Effector CD8-positive, alpha-beta T cell (primary cell): Measurements from ENCODE around the gene BCHE.
"Not testable (repeated sequence)": the region's sequence is repeated elsewhere in the genome, so short reads cannot be mapped to it uniquely, and the experiment has no call there.

Experiments used
- DNase-seq: peaks from one replicate; lab custom pipeline; 2025; lab: John Stamatoyannopoulos, UW

The BCHE gene

DNA sequence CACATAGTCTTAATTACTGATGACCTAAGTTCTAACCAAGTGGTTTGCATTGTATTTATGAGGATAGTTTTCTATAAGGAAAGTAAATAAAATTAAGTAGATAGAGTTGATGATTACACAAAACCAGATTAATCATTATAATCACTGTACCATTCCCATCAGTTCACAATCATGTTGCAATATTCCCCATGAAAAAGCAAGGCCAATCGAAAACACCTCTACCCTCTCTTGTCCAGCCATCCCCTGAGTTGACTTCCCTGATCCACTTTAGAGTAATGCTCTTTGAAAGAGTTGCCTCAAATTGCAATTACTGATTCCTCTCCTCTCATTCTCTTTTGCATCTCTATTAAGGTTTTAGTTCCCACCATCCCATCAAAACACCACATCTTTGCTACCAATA, 21.0 kb downstream of the BCHE start:
- DNase-seq: no peak

DNA sequence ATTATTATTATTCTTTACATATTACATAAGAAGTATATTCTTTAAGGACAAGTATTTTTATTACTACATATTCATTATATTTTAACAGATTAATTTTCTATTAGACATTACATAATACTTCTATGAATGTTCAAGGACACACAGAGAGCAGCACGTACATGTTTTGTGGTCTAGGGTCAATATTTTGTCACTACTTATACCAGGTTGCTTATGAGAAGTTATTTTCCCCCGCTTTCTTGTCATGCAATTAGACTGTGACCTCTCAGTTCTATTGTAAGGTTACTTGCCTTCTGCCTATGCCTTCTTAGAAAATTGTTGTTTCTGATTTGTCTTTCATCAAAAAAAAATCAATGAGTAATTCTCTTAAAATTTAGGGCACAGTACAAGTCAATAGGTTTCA, 21.5 kb downstream of the BCHE start:
- no peak for DNase-seq

DNA sequence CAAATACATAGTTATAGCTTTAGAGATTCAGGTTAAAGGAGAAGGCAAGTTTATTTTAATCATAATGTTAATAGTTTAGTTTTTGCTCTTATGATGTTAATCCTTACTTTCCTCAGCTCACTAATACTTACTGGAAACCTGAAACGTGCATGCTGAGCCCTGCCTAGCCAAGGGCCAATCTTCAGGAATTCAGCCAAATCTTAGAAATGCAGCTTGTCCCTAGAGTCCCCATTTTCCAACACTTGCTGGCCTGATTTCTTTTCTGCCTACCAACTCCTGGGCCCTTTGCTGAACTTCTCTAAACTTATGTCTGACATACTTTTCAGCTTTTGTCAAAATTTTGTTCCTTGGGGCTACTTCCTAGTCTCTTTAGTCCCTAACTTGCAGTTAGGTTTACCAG, 22.8 kb downstream of the BCHE start:
- DNase-seq: no peak

DNA sequence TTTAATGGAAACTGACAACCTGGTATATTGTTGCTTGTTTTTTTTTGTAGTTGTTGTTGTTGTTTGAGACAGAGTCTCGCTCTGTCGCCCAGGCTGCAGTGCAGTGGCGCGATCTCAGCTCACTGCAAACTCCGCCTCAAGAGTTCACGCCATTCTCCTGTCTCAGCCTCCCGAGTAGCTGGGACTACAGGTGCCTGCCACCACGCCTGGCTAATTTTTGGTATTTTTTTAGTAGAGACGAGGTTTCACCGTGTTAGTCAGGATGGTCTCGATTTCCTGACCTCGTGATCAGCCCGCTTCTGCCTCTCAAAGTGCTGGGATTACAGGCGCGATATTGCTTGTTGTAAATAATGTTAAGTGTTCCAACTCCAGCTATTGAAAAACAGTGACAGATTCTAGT, 29.3 kb downstream of the BCHE start:
- DNase-seq: not testable (repeated sequence)

DNA sequence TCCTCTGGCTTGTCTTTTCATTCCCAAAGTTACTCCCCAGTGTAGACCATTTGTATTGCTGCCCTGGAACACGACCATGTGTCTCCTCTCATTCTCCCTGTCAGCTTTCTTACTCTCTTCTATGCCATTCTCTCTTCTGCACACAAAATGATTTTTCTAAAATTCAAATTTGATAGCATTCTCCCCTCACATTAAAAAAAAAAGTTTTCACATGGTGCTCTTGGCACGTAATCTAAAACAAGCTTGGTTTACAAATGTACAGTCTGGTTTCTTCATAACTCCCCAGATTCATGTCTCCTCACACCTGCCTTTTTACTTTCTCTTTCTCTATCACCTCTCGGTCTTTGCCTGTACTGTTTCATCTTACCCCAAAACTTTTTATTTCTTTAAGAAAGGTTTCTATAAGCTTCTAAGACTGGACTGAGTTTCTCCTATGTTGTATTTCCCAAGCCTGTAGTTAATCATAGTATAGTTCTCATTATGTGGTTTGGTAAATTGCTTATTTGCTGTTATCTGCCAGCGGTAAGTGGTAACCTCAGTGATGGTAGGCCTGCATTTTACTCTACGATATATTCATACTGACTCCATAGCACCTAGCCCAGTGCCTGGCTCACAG, 31.2 kb downstream of the BCHE start:
- no peak for DNase-seq

DNA sequence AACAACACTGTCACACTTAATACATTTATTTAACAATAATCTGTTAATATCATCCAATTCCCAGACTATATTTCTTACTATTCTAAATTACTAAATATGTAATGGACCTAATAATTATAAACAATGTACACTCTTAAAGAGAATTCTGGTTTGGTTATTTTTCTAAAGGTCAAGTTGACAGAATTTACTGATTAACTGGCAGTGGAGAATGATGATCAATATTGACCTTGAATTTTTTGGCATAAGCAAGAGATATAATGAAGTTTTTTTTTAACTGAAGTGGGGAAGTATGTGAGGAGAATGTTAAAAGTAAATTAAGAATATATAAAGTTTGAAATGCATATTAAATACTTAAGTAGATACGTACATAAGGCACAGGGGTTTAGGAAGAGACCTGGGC, 33.8 kb downstream of the BCHE start:
- no peak for DNase-seq

DNA sequence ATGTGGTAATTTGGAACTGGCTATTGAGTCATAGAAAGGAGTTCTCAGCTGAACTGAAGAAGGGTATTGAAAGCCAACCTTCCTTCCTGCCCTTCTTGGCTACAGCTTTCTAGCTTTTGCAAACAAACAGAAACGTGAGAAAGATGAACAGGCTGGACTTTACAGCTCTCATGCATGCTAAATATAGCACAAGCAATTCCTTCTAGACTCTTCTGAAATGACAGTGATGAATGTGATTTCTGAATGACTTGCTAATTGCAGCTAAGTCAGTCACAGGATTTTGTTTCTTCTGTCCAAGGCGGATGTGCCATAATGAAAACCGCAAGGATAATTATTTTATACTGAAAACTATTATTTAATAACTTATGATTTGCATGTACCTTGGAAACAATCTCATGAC, 36.3 kb downstream of the BCHE start:
- DNase-seq: no peak

DNA sequence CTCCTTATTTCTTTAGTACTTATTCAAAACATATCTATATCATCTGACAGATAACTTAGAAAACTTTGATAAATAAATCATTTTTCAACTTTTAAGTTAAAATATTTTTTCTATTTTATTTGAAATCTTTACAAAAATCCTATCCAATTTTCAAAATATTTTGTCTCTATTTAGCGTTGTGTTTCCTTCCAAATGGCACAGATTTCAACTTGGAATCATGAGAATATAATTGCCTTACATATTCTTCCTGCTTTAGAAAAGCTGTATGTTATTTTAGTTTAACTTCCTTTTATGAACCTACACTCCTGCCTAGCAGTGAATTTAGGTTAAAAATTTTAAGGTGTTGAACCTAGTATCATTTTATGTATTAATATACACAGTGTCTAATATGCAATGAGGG, 38.2 kb downstream of the BCHE start:
- DNase-seq: no peak

DNA sequence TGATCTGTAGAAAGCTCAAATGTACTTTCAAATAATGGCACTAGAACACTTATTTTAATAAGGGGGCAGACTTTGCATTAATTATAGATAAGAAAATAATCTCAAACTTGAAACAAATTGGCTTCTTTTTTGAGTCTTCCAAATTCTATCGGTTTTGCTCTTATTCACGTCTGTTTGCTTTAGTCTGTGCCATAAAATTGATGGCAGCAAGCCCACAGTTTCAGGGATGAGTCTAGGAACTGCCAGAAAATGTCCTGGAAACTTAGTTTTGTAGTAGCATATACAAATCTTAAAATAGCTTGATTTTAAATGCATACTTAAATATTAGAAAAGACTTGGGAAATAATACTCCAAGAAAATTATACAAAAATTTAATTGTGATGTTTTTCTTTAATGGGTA, 39.7 kb downstream of the BCHE start:
- DNase-seq: no peak

DNA sequence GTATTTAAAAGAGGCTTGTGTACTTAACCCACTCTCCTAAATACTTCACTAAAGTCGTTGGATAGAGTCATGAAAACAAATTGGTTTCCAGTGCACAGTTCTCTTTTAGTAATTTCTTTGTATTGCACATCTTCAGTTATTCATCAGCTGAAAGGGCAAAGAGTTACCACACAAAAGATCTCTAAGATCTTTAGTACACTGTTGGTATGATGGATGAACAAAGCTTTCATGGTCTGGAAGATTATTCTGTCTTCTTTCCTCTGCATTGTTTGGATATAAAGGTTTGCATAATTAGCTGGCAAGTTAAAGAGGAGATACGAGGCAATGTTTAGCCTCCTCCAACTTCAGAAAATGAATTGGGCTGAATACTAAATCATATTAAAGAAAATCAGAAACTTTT, 40.5 kb downstream of the BCHE start:
- DNase-seq: no peak

DNA sequence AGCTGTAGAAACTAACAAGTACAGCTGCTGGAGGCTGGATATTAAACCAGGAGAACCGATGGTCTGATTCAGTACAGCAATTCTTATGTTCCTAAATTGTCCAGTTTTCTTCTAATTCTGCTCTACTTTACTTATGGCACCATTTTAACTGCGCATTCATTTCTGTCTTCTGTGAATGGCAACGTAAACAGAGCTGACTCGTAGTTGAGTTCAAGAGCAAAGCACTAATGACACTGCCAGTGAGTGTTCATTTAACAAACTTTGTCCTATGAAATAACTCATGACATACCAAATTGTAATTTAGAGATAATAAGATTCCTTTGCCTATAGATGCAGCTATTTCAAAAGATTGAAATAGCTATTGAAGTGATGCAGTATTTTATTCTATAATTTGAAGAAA, 48.7 kb downstream of the BCHE start:
- no peak for DNase-seq

DNA sequence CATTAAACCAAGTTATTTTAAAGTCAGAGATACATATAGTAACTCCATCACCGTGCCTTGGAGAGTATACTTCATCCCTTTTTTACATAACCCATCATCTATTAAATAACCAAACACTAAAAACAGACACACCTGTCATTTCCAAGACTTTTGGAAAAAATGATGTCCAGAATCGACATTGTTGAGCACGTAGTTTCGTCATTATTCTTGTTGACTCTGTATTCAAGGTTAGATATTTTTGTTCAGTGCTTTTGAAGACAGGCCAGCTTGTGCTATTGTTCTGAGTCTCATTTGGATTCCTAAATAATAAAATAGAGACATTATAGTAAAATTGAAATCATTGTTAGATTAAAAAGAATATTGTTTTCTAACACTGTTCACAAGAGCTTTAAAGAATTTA, 51.2 kb downstream of the BCHE start:
- DNase-seq: no peak

DNA sequence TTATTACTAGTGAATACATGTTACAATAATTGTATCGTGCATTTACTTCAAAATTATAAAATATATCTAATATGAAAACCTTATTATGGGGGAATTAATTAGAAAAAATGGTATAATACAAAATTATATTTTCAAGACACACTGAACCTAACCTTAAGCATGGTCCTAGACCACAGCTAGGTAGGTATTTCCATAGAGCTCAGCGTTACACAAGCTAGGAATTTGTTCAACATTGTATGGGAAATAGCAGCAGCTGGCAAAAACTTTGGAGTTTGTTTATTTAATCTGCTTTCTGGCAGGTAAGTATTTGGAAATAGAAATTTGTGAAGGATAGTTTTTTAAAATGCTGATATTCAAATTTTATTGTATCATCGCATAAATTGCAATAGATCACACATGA, 52.9 kb downstream of the BCHE start:
- no peak for DNase-seq

DNA sequence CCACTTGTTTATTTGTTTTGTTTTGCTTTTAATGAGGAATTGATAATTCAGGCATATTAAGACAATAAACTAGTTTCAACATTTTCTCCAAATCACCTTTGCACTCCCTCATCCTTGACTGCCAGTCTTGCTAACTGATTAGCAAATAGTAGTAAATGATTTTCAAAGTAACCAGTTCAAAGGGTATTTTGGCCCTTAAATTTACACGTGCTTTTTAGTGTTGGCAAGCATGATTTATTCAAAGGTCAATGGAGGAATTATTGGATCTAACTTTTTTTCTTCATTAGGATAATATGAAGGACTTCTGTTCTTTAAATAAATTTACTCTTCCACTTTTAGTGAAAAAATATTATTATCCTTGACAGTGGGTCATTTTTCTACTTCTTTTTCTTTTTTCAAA, 53.8 kb downstream of the BCHE start:
- no peak for DNase-seq

DNA sequence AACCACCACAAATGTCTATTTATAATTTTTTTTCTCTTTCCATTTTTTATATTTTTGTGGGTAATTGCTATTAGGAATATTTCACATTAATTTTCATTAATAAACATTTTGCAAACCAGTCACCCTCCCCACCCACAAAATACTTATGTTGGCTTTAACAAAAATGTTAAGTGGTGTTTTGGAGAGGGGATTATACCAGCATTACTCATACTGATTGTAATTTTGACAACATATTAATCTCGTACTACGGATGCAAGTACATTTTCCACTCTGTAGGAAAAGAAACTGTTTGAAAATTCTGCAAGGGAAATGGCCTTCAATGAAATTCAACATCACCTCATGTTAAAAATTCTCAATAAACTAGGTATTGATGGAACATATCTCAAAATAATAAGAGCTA, 58.3 kb downstream of the BCHE start:
- no peak for DNase-seq

DNA sequence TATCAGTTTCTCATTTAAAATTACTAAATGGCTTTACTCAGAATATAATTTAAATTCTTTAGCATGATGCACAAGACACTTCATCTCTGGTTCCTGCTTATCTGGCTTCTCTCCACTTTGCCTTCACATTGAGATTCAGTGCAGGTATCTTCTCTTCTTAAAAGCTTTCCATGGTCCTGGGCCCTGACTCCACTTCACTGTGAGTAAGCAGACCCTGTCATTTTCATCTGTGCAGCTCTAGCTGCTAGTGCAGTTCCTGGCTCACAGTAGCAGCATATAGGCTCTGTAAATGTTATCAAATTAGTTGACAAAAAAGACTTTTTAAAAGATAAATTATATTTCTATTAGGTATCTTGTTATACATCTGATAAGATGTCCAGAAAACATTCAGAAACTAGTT, 58.8 kb downstream of the BCHE start:
- no peak for DNase-seq

DNA sequence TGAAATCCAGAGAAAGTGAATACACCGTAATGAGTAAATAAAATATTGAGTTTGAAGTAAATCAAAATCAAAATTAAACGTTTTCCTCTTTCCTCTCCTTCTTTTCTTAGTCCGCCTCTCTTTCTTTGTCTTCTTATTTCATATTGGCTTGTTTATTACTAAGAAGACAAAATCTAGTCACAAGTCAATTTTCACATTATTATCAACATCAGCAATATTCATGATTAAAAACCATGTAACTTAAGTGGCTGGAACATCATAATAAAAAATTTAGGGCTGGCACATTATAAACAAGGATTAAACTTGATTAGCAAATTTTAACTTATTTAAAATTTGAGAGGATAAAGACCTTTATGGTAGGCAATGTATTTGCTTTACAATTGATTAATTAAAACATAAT, 61.4 kb downstream of the BCHE start:
- no peak for DNase-seq

DNA sequence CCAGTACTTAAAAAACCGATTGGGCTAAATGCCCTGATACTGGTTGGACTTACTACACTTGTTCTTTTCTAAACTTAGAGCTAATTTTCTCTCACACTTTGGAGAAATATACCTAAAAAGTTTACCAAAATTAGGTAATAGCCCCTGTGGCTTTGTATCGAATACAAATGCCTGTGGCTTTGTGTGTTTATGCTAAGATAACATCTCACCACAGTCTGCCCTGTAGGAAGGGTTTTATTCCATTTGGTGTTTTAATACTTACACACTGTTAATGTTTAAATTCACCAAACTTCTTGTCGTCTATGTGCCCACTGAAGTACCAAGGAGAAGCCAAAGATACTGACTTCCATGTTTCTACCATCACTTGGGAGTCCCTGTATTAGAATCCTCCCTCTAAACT, 66.4 kb downstream of the BCHE start:
- DNase-seq: no peak

DNA sequence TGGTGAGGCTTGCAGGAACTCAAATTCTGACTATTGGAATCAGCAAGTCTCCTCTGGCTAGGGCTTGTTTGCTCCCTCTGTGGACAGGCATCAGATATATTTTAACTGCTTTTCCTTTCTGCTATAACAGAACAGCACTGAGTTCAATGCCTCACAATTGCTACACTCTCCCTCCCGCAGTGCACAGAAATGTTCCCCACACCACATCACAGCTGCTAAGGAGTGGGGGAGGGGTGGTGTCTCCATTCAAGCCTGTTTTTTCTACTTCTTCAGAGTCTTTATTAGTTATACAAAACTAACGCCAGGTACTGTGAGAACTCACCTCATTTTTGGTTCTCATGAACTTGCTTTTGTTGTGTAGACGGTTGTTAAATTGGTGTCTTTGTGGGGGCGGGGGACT, 68.5 kb downstream of the BCHE start:
- DNase-seq: no peak

DNA sequence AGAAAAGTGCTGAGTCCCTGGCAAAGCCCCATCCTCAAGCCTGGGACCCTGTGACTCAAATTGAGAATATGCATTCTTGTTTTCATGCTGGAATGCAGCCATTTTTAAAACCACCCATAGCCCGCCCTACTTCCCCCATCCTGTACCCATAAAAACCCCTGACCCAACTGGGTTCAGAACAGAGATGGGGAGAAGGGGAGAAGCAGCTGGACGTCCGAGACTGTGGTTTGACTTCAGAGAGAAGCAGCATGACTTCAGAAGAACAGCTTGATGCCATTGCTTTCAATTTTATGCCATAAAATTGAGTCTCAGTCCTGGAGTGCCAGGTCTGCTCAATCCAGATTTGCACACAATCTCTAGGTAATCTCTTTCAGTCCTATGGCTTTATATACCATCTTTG, 78.2 kb downstream of the BCHE start:
- DNase-seq: no peak

DNA sequence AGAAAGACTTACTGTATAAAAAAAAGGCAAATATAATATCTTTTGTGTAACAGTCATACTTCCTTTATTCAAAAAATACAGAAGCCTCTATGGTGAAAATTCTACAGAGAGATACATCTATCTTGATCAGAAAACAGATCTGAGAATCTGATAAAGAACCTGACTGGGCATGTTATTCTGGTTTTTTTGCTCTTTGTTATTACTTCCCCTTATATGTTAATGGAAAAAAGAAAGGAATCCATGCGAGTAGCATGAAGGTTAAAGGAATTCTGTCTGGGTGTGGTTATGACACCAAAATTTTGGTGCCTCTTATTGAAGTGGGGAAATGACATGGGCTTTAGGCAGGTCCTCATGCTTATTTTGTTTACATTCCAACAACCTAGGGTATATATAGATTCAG, 81.7 kb downstream of the BCHE start:
- DNase-seq: no peak

DNA sequence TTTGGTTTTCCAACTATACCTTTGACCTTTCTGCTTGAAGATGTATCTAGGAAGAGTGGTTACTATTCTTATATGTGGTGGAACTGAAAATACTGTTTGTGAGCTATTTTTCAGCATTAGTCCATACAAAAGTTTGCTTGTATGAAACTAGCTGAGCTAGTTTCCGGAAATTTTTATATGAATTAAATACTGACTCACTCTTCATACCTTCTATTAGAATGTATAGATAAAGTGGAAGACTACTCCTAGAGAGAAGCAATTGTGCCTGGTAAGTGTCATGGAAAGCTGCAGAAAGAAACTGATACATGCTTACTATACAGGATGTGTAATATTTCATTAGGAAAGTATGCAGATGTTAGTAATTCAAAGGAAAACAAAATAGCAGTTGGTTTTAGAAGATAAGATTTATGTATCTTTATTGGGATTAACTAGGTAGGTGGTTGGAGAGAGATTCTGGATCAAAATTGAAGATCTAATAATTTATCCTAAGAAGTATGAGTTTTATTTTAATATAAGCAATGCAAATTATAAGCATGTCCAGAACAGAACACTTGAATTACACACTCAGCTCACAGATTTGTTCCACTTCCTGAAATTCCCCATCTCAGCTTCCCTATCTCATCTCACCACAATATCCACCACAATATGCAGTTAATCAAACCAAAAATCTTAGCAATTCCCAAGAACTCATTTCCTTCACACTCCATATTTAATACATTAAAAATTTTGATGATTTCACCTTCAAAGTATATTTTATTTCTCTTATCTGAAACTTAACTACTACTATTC, 82.8 kb downstream of the BCHE start:
- DNase-seq: no peak

DNA sequence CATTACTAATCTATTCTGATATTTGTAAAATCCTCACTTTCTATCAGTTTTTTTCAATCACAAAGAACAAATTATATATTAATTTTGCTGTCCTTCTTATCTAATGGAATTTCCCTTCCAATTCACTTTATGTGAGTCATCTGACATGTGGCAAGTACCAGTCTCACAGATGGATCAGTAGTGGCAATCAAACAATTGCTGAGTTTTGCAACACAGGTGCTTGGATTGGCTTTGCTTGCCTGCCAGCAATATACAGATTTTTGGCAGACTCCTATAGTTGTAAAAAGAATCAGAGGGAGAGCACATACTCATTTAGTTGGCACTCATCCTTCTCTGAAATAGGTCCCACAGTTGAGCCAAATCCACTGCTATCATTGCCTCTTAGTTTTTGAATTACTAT, 83.7 kb downstream of the BCHE start:
- no peak for DNase-seq

DNA sequence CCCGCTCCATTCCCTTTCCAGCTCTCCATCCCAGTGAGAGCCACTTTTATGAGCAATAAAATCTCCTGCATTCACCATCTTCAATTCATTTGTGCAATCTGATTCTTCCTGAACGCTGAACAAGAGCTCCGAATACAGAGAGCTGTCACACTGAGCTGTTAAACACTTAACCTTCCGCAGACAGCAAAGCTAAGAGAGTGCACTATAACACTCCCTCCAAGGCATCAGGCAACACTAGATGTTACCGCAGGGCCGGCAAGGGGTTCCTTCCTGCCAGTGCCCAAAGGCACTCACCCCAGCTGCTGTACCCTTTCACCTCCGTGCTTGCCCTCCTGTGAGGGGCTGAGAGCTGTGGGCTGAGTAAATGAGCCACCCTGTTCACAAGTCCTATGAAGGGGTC, 85.6 kb downstream of the BCHE start:
- no peak for DNase-seq
